KMS-11 (cell line): ENCODE results near the gene GPC4.

Experiments used
- H2AFZ ChIP-seq: fragments of 200-600 bp; sonication (generic); 2 replicates; pipeline ENCODE4 v1.6.1; 2016; ENCODE audit warnings: antibody characterized with exemption, mixed run types, low read depth
- H3K27ac ChIP-seq: fragments of 200-600 bp; sonication (generic); 2 replicates; pipeline ENCODE4 v1.6.1; 2016; ENCODE audit warnings: mild to moderate bottlenecking, mixed run types
- H3K27me3 ChIP-seq: fragments of 200-600 bp; sonication (generic); 2 replicates; pipeline ENCODE4 v1.6.1; 2017; ENCODE audit warnings: mild to moderate bottlenecking, low read depth, mixed run types, moderate library complexity; ENCODE audit not compliant: insufficient read depth
- H3K36me3 ChIP-seq: fragments of 200-600 bp; sonication (generic); 2 replicates; pipeline ENCODE4 v1.6.1; 2017; ENCODE audit warnings: mild to moderate bottlenecking, mixed run types; ENCODE audit not compliant: insufficient read depth
- H3K4me1 ChIP-seq: fragments of 200-600 bp; sonication (generic); 2 replicates; pipeline ENCODE4 v1.6.1; 2016; ENCODE audit warnings: mild to moderate bottlenecking, low read depth, mixed run types; ENCODE audit not compliant: poor library complexity, severe bottlenecking
- H3K4me2 ChIP-seq: fragments of 200-600 bp; sonication (generic); 2 replicates; pipeline ENCODE4 v1.7.0; 2016; ENCODE audit warnings: mild to moderate bottlenecking, mixed run types
- H3K4me3 ChIP-seq: fragments of 200-600 bp; sonication (generic); IDR thresholded peaks from 2 replicates; pipeline ENCODE4 v1.6.1; 2017; ENCODE audit warnings: low read depth, low read length, mixed read lengths; ENCODE audit not compliant: insufficient read depth
- H3K79me2 ChIP-seq: fragments of 200-600 bp; sonication (generic); 2 replicates; pipeline ENCODE4 v1.6.1; 2016; ENCODE audit warnings: low read depth, mixed run types; ENCODE audit not compliant: insufficient read depth
- H3K9ac ChIP-seq: fragments of 200-600 bp; sonication (generic); 2 replicates; pipeline ENCODE4 v1.6.1; 2016; ENCODE audit warnings: mild to moderate bottlenecking, mixed run types
- H4K20me1 ChIP-seq: fragments of 200-600 bp; sonication (generic); 2 replicates; pipeline ENCODE4 v1.6.1; 2016; ENCODE audit warnings: mild to moderate bottlenecking, mixed run types; ENCODE audit not compliant: insufficient read depth
- TF ChIP-seq, protein P1 (sequence below): fragments of 200-600 bp; sonication (generic); conservative IDR thresholded peaks from 2 replicates; pipeline ENCODE4 v1.6.1; 2017; ENCODE audit warnings: low read depth, mild to moderate bottlenecking, antibody characterized with exemption, low read length, moderate library complexity, mixed read lengths

The GPC4 gene

GRCh38 chrX:133373386-133374079, 41.8 kb downstream of the GPC4 start:
- Histone ChIP-seq H3K27me3 (no peaks in the 10 kb centered on the region), H2AFZ (no peak overlapping the region), H3K4me2 (no peak overlapping the region), H3K4me3 (no peak overlapping the region), H3K4me1 (peaks cover 15% of the 10 kb centered on the region), H3K79me2 (no peaks in the 10 kb centered on the region), H4K20me1 (no peaks in the 10 kb centered on the region), H3K9ac (no peak overlapping the region), H3K36me3 (no peaks in the 10 kb centered on the region), H3K27ac (no peak overlapping the region)
- TF ChIP-seq, protein P1, sequence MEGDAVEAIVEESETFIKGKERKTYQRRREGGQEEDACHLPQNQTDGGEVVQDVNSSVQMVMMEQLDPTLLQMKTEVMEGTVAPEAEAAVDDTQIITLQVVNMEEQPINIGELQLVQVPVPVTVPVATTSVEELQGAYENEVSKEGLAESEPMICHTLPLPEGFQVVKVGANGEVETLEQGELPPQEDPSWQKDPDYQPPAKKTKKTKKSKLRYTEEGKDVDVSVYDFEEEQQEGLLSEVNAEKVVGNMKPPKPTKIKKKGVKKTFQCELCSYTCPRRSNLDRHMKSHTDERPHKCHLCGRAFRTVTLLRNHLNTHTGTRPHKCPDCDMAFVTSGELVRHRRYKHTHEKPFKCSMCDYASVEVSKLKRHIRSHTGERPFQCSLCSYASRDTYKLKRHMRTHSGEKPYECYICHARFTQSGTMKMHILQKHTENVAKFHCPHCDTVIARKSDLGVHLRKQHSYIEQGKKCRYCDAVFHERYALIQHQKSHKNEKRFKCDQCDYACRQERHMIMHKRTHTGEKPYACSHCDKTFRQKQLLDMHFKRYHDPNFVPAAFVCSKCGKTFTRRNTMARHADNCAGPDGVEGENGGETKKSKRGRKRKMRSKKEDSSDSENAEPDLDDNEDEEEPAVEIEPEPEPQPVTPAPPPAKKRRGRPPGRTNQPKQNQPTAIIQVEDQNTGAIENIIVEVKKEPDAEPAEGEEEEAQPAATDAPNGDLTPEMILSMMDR, result no peak

DNA sequence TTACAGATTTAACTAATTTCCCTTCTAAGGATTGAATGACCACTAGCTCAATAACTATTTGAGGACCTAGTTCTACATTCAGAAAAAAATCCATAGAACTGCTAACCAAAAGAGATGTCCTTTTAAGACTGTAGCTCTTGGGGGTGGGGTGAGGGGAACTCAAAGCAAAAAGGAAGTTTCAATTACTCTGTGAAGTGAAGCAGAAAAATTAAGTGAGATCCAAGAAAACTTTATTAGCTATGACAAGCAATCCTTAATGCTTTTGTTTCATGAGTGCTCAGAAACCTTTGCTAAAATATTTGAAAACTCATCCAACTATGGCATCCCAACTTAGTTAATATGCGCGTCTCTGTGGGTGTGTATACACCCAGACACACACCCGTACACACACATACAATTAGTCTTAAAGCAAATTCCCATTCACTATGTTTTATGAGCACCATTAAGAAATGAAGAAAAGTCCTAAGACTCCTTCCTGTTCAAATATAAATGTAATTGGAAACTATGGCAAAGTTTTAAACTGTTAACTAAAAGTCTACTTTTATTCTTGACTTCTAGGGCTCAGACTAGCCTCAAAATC, 44.5 kb downstream of the GPC4 start:
- H3K36me3 ChIP-seq, result no peaks in the 10 kb centered on the region
- H3K27me3 ChIP-seq, result no peaks in the 10 kb centered on the region
- no peak overlapping the region for H3K9ac ChIP-seq
- TF ChIP-seq, protein P1, result no peak
- H4K20me1 ChIP-seq, result no peaks in the 10 kb centered on the region
- H3K27ac ChIP-seq, result no peak overlapping the region
- H3K4me2 ChIP-seq, result no peak overlapping the region
- no peak overlapping the region for H3K4me3 ChIP-seq
- H3K79me2 ChIP-seq, result no peaks in the 10 kb centered on the region
- peaks cover 15% of the 10 kb centered on the region for H3K4me1 ChIP-seq
- no peak overlapping the region for H2AFZ ChIP-seq

GRCh38 chrX:133369065-133369464, 46.2 kb downstream of the GPC4 start:
- H3K36me3 ChIP-seq, result no peaks in the 10 kb centered on the region
- H3K79me2 ChIP-seq, result no peaks in the 10 kb centered on the region
- H3K27me3 ChIP-seq, result no peaks in the 10 kb centered on the region
- no peak overlapping the region for H3K27ac ChIP-seq
- H3K4me2 ChIP-seq, result no peak overlapping the region
- H2AFZ ChIP-seq, result no peak overlapping the region
- H3K9ac ChIP-seq, result no peak overlapping the region
- H3K4me3 ChIP-seq, result no peak overlapping the region
- TF ChIP-seq, protein P1, result no peak
- H3K4me1 ChIP-seq, result peaks cover 15% of the 10 kb centered on the region
- no peaks in the 10 kb centered on the region for H4K20me1 ChIP-seq

GRCh38 chrX:133366735-133367134, 48.6 kb downstream of the GPC4 start:
- no peak overlapping the region for H3K9ac ChIP-seq
- H3K36me3 ChIP-seq, result no peaks in the 10 kb centered on the region
- H3K27me3 ChIP-seq, result no peaks in the 10 kb centered on the region
- no peak overlapping the region for H3K4me2 ChIP-seq
- H3K4me3 ChIP-seq, result no peak overlapping the region
- H3K27ac ChIP-seq, result no peak overlapping the region
- no peaks in the 10 kb centered on the region for H3K79me2 ChIP-seq
- no peaks in the 10 kb centered on the region for H3K4me1 ChIP-seq
- TF ChIP-seq, protein P1, result no peak
- H4K20me1 ChIP-seq, result no peaks in the 10 kb centered on the region
- no peak overlapping the region for H2AFZ ChIP-seq
